Subcutaneous adipose tissue (tissue), 4 donors: ENCODE measurements around the gene CXCR4. TPM values are rescaled to one million over a fixed set of nuclear protein-coding genes. Genes with fewer than 3 reads are reported as not detected.

ENCODE experiments used
- CTCF ChIP-seq: fragments of 450-650 bp; IDR thresholded peaks from one replicate; pipeline ENCODE4 v1.5.1; 2016; ENCODE audit warnings: low read depth, mild to moderate bottlenecking, control low read depth, antibody characterized with exemption, moderate library complexity
- total RNA-seq, 4 donors: library from RNA; depleted of rRNA; stranded (reverse); fragments of >200 nt; gene quantifications; one replicate each; pipeline ENCODE4 v1.1.0, GENCODE V29; 2016

The CXCR4 gene
- 100 to 1,000 TPM in 1 of 4 donors, 10 to 100 TPM in 2, 1 to 10 TPM in 1; 4.1 to 114 (median 35.7) TPM for total RNA-seq

- no peak for TF ChIP-seq CTCF
Observed at GRCh38 chr2:136117909-136118818, at the start of gene CXCR4. Gene CXCR4 (minus strand): TSS chr2:136118149. CDS start chr2:136118060, 89 bp downstream.

- TF ChIP-seq CTCF: no peak
Observed at GRCh38 chr2:136164280-136164776, 46.4 kb upstream of the CXCR4 start.

- TF ChIP-seq CTCF: no peak
Observed at GRCh38 chr2:136162438-136162837, 44.5 kb upstream of the CXCR4 start.

- no peak for TF ChIP-seq CTCF
Observed at GRCh38 chr2:136156411-136156810, 38.5 kb upstream of the CXCR4 start.

GRCh38 chr2:136154384-136154783, 36.4 kb upstream of the CXCR4 start:
- TF ChIP-seq CTCF: no peak

GRCh38 chr2:136151021-136151971, 33.3 kb upstream of the CXCR4 start:
- no peak for TF ChIP-seq CTCF
